Measurements from ENCODE around the gene DXO. TPM values are rescaled to one million over a fixed set of nuclear protein-coding genes. Genes with fewer than 3 reads are reported as not detected.
"Not testable (repeated sequence)": the region's sequence is repeated elsewhere in the genome, so short reads cannot be mapped to it uniquely, and the experiment has no call there.

The DXO gene
- 10 to 100 TPM; 31.9 to 35.0 TPM for total RNA-seq
- total RNA-seq, result 30.5 to 48.9 reads per million in 2 donors

DNA sequence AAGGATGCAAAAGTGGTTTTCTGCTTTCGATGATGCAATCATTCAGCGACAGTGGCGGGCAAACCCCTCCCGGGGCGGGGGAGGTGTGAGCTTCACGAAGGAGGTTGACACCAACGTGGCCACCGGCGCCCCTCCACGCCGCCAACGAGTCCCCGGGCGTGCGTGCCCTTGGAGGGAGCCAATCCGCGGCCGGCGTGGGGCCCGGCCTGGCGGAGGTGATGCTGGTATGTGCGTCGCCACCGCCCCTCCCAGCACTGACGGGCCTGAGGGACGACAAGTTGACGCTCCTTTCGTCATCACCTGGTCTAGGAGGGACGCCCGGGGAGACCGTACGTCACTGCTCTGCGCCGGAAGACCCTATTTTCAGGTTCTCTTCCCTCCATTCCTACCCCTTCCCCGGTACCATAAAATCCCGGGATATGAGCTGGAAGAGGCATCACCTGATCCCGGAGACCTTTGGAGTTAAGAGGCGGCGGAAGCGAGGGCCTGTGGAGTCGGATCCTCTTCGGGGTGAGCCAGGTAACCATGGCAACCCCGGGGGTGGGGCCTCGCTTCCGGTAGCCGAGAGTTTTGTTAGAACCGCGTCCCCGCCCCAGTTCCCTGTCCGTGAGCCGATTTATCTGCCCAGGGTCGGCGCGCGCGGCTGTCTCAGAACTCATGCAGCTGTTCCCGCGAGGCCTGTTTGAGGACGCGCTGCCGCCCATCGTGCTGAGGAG, at the start of gene DXO:
Gene DXO, minus strand, starts transcription at position 146 of the 716 bp plus-strand sequence. CDS start 463 bp downstream, outside the sequence.
- peak; percentile 96 to 98 (median 96) for DNase-seq
- no peaks in the 10 kb centered on the region for H3K27me3 Mint-ChIP-seq
- H3K4me3 Mint-ChIP-seq, result peak within 1 kb of the TSS; percentile 94
- H3K4me1 Mint-ChIP-seq, result peaks cover 37% of the 10 kb centered on the region
- no peaks in the 10 kb centered on the region for H3K9me3 ChIP-seq (ENCODE audit: control insufficient read depth, low read length, poor library complexity, severe bottlenecking)
- peak within 1 kb of the TSS; percentile 100 for H3K27ac Mint-ChIP-seq
- peaks cover 7% of the 10 kb centered on the region for H3K36me3 Mint-ChIP-seq (ENCODE audit: low read depth)
- peak; percentile 92 for ATAC-seq

DNA sequence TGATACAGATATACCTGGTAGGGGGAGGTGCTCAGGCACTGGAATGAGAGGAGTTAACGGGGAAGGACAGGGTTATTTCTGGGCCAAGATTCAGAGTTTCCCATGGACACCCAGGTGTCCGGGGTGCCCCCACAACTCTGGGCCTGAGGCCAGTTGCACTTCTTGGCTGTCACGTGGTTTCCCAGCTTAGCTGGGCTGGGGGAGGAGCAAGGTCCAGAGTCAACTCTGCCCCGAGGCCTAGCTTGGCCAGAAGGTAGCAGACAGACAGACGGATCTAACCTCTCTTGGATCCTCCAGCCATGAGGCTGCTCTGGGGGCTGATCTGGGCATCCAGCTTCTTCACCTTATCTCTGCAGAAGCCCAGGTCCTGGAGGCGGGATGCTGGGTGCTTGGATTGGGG, 42.6 kb upstream of the DXO start, which contains the start of gene C4B:
Gene C4B, plus strand, starts transcription at position 249 of the 400 bp plus-strand sequence. Its CDS starts 51 bp downstream, at position 300.
- not testable (repeated sequence) for H3K9me3 ChIP-seq (ENCODE audit: control insufficient read depth, low read length, poor library complexity, severe bottlenecking); H3K4me3 Mint-ChIP-seq; DNase-seq; H3K27me3 Mint-ChIP-seq; H3K4me1 Mint-ChIP-seq; ATAC-seq; H3K36me3 Mint-ChIP-seq (ENCODE audit: low read depth); H3K27ac Mint-ChIP-seq

DNA sequence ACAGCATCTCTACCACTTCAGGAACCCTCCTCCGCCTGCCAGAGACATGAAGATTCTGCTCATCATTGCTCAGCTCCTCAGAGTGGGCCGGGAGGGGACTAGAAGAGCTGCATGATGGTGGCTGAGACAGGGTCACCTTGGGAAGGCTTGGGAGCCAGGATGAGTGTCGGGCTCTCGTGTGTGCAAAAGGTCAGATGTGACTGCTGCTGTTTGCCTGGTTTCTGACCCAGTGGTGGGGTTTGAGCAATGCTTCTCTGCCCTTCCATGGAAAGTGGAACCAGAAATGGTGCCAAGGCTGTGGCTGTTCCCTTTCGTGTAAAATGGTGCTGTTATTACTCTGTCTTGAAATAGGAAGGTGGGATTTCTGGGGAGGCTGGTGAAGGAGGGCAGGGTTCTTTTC, 41.8 kb upstream of the DXO start:
- H3K36me3 Mint-ChIP-seq (ENCODE audit: low read depth); DNase-seq; H3K27ac Mint-ChIP-seq; ATAC-seq; H3K27me3 Mint-ChIP-seq; H3K4me1 Mint-ChIP-seq; H3K4me3 Mint-ChIP-seq; H3K9me3 ChIP-seq (ENCODE audit: control insufficient read depth, low read length, poor library complexity, severe bottlenecking): not testable (repeated sequence)

GRCh38 chr6:32012941-32013617, 41.1 kb upstream of the DXO start:
- DNase-seq; ATAC-seq; H3K4me1 Mint-ChIP-seq; H3K27me3 Mint-ChIP-seq; H3K36me3 Mint-ChIP-seq (ENCODE audit: low read depth); H3K27ac Mint-ChIP-seq; H3K9me3 ChIP-seq (ENCODE audit: control insufficient read depth, low read length, poor library complexity, severe bottlenecking): not testable (repeated sequence)
- peak overlapping the region; percentile 21 for H3K4me3 Mint-ChIP-seq

GRCh38 chr6:32010856-32011530, 39.1 kb upstream of the DXO start:
- not testable (repeated sequence) for H3K4me1 Mint-ChIP-seq; H3K9me3 ChIP-seq (ENCODE audit: control insufficient read depth, low read length, poor library complexity, severe bottlenecking); H3K36me3 Mint-ChIP-seq (ENCODE audit: low read depth); DNase-seq; H3K27me3 Mint-ChIP-seq; H3K27ac Mint-ChIP-seq; ATAC-seq; H3K4me3 Mint-ChIP-seq

DNA sequence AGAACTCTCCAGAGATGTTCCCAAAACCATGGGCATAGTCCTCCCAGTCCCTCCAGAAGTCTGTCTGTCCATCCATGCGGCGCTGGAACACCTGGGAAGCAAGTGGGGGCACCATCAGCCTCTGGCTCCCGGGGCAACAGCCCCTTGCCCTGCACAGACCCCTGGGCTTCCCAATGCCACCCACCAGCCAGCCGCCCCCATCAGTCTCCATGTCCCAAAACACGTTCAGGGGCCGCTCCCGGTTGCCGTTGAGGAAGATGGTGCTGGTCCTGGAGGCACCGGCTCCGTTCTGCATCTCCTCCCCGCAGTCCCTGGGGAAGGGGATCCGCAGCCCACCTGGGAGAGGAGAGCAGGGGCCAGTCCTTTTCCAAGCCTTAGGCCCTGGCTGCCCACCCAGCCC, 37.6 kb upstream of the DXO start:
- ATAC-seq, H3K27ac Mint-ChIP-seq, DNase-seq: not testable (repeated sequence)

GRCh38 chr6:32008616-32009015, 36.7 kb upstream of the DXO start:
- H3K4me3 Mint-ChIP-seq, ATAC-seq: not testable (repeated sequence)

More for the DNA sequence above, 37.6 kb upstream of the DXO start:
- not testable (repeated sequence) for H3K36me3 Mint-ChIP-seq (ENCODE audit: low read depth); H3K4me1 Mint-ChIP-seq; H3K9me3 ChIP-seq (ENCODE audit: control insufficient read depth, low read length, poor library complexity, severe bottlenecking); H3K4me3 Mint-ChIP-seq; H3K27me3 Mint-ChIP-seq

DNA sequence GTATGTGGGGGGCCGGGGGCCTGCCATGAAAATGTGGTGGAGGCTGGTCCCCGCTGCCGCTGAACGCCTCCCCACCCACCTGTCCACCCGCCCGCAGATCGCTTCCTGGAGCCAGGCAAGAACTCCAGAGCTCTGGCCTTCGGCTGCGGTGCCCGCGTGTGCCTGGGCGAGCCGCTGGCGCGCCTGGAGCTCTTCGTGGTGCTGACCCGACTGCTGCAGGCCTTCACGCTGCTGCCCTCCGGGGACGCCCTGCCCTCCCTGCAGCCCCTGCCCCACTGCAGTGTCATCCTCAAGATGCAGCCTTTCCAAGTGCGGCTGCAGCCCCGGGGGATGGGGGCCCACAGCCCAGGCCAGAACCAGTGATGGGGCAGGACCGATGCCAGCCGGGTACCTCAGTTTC, 36.1 kb upstream of the DXO start:
- not testable (repeated sequence) for H3K4me1 Mint-ChIP-seq, ATAC-seq, H3K27me3 Mint-ChIP-seq

More at GRCh38 chr6:32008616-32009015, 36.7 kb upstream of the DXO start:
- H3K27ac Mint-ChIP-seq; DNase-seq; H3K4me1 Mint-ChIP-seq; H3K36me3 Mint-ChIP-seq (ENCODE audit: low read depth); H3K9me3 ChIP-seq (ENCODE audit: control insufficient read depth, low read length, poor library complexity, severe bottlenecking); H3K27me3 Mint-ChIP-seq: not testable (repeated sequence)

GRCh38 chr6:32007086-32007485, 35.1 kb upstream of the DXO start:
- DNase-seq; H3K27me3 Mint-ChIP-seq; H3K4me3 Mint-ChIP-seq; H3K27ac Mint-ChIP-seq; H3K4me1 Mint-ChIP-seq; H3K36me3 Mint-ChIP-seq (ENCODE audit: low read depth); ATAC-seq; H3K9me3 ChIP-seq (ENCODE audit: control insufficient read depth, low read length, poor library complexity, severe bottlenecking): not testable (repeated sequence)

More for the DNA sequence above, 36.1 kb upstream of the DXO start:
- not testable (repeated sequence) for H3K36me3 Mint-ChIP-seq (ENCODE audit: low read depth); H3K27ac Mint-ChIP-seq; DNase-seq; H3K9me3 ChIP-seq (ENCODE audit: control insufficient read depth, low read length, poor library complexity, severe bottlenecking); H3K4me3 Mint-ChIP-seq

DNA sequence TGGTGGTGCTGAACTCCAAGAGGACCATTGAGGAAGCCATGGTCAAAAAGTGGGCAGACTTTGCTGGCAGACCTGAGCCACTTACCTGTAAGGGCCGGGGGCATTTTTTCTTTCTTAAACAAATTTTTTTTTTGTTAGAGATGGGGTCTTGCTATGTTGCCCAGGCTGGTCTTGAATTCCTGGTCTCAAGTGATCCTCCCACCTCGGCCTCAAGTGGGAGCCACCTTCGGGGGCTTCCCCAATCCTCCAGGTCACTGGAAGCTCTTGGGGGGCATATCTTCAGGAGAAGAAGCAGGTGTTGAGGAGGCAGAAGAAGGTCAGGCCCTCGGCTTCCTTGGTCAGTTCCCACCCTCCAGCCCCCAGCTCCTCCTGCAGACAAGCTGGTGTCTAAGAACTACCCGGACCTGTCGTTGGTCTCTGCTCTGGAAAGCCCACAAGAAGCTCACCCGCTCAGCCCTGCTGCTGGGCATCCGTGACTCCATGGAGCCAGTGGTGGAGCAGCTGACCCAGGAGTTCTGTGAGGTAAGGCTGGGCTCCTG, 34.1 kb upstream of the DXO start:
- H3K4me3 Mint-ChIP-seq; ATAC-seq; H3K4me1 Mint-ChIP-seq; DNase-seq; H3K36me3 Mint-ChIP-seq (ENCODE audit: low read depth); H3K27ac Mint-ChIP-seq; H3K9me3 ChIP-seq (ENCODE audit: control insufficient read depth, low read length, poor library complexity, severe bottlenecking); H3K27me3 Mint-ChIP-seq: not testable (repeated sequence)

DNA sequence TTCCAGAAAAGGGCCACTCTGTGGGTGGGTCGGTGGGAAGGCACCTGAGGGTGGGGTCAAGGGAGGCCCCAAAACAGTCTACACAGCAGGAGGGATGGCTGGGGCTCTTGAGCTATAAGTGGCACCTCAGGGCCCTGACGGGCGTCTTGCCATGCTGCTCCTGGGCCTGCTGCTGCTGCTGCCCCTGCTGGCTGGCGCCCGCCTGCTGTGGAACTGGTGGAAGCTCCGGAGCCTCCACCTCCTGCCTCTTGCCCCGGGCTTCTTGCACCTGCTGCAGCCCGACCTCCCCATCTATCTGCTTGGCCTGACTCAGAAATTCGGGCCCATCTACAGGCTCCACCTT, 33.6 kb upstream of the DXO start:
- H3K4me1 Mint-ChIP-seq; H3K27ac Mint-ChIP-seq; H3K4me3 Mint-ChIP-seq; H3K9me3 ChIP-seq (ENCODE audit: control insufficient read depth, low read length, poor library complexity, severe bottlenecking); H3K36me3 Mint-ChIP-seq (ENCODE audit: low read depth); ATAC-seq; H3K27me3 Mint-ChIP-seq; DNase-seq: not testable (repeated sequence)

- not testable (repeated sequence) for H3K27me3 Mint-ChIP-seq; H3K4me1 Mint-ChIP-seq; DNase-seq; H3K36me3 Mint-ChIP-seq (ENCODE audit: low read depth); H3K4me3 Mint-ChIP-seq; H3K9me3 ChIP-seq (ENCODE audit: control insufficient read depth, low read length, poor library complexity, severe bottlenecking); H3K27ac Mint-ChIP-seq
- peak; percentile 83 for ATAC-seq
Observed at GRCh38 chr6:32004864-32005537, 33.1 kb upstream of the DXO start.

DNA sequence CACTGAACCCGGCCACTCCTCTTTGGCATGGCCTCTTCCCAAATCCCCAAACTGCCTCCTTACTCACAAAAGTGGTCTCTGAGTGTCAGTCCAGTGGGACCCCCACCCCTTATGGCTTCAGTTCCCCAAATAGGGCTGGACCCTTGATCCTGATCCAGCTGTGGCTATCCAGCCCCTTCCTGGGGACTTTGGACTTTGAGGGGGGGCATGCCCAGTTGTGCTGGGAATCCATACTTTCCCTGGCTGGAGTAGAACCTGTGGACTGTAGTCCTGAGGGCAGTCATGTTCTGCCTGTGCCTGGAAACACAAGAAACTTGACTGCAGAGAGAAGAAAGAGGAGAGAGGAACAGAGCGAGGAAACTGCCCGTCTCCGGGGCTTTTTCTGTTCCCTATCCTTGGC, 32.5 kb upstream of the DXO start:
- ATAC-seq; DNase-seq; H3K27ac Mint-ChIP-seq; H3K36me3 Mint-ChIP-seq (ENCODE audit: low read depth); H3K27me3 Mint-ChIP-seq; H3K4me1 Mint-ChIP-seq; H3K9me3 ChIP-seq (ENCODE audit: control insufficient read depth, low read length, poor library complexity, severe bottlenecking); H3K4me3 Mint-ChIP-seq: not testable (repeated sequence)
